Measurements from ENCODE around the gene AMOT. TPM values are rescaled to one million over a fixed set of nuclear protein-coding genes. Genes with fewer than 3 reads are reported as not detected.

The AMOT gene
- total RNA-seq, 4 donors from 2014 or later: 3.4 to 19.4 (median 7.4) TPM

DNA sequence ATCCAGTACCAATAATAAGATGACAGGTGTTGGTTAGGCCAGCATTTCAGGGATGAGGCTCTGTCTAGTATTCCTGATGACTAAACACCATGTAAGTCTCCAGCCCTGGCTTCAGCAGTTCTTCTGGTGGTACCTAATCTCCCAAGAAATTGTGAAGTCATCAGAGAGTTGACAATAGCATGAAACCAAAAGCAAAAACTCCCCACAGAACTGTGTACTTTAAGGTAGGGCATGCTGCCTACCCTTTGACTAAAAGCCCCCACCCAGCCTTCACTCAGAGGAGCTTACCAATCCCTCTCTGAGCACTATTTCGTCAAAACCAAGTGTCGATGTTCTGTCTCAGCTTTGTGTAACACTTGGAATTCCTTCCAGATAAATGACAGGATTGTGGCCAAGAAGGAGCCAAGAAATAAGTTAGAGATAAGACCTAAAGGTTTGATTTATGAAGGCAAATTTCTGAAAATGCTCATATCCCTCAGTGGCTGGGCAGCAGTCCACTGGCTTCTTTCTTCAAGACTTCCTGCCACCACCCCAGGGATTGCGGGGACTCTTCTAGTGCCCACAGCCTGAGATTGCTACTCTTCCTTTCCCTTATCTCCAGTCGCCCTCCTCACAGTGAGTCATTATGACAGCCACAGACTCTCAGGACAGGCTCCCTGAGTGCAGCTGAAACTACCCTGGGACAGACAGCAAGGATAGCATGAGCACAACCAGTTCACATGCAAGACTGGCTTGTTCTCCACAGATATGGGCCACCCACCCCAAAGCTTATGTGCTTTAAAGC lies 93.6 kb downstream of the AMOT start:
- Histone ChIP-seq H3K36me3 (no peaks in the 10 kb centered on the region), H3K9me3 (no peaks in the 10 kb centered on the region), H3K27ac (no peak overlapping the region), H3K4me1 (no peaks in the 10 kb centered on the region), H3K27me3 (no peaks in the 10 kb centered on the region), H3K4me3 (no peak overlapping the region)
- DNase-seq: no peak
- TF ChIP-seq EP300 (IDR thresholded peaks at IDR 0.05; ENCODE audit: low read depth) (no peak), POLR2A (IDR thresholded peaks at IDR 0.05) (no peak), CTCF (IDR thresholded peaks at IDR 0.05) (no peak), POLR2AphosphoS5 (IDR thresholded peaks at IDR 0.05) (no peak)
- 82% methylated on average over 4 of the region's 4 CpGs; no CpG with 5 or more reads in 1 of the 2 donors for WGBS, 2 donors (ENCODE audit: low coverage in 1 of 2)
- in situ Hi-C loops (cut with MboI; ENCODE audit: low pct_ligation_motif_present in 1 of 4, low pct_unique_long_range_greater_than_20kb in 1 of 4, low sequenced_read_pairs in 3 of 4) (no loop called here), intact Hi-C loops (cut with DNase I; ENCODE audit: low total_unique reads) (no loop called here)

DNA sequence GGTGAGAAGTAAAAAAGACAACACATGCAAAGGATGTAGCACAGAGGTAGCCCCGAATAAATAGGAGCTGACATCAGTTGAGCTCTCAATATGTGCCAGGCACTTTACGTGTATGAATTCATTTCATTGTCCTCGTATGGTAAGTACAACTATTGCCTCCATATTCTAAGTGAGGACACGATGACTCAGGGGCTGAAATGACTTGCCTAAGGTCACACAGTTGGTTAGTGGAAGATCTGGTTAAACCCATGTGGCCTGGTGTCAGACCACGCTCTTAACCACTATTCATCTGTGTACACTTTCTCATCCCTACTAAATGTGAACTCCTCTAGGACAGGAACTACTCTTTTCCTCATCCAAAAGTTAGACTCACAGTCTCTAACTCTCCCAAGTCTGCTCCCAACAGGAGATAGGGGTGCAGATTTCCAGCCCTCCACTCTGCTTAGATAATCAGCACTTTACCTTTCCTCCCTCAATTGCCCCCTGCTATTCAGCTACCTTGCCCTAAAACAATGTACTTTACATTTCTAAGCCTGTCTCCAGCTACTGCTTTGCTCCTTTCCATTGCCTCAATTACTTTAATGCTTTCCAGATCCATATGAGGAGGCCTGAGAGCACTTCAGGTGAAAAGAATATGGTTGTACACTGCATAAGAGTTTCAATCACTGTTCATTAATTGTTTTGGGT lies 102.1 kb downstream of the AMOT start:
- Histone ChIP-seq H3K27ac (no peak overlapping the region), H3K9me3 (no peaks in the 10 kb centered on the region), H3K4me3 (no peak overlapping the region), H3K36me3 (no peaks in the 10 kb centered on the region), H3K4me1 (no peaks in the 10 kb centered on the region), H3K27me3 (no peaks in the 10 kb centered on the region)
- no peak for TF ChIP-seq CTCF (IDR thresholded peaks at IDR 0.05)
- no peak for TF ChIP-seq EP300 (IDR thresholded peaks at IDR 0.05; ENCODE audit: low read depth)
- no peak for TF ChIP-seq POLR2AphosphoS5 (IDR thresholded peaks at IDR 0.05)
- no peak for TF ChIP-seq POLR2A (IDR thresholded peaks at IDR 0.05)
- 72% methylated on average over 5 of the region's 5 CpGs; no CpG with 5 or more reads in 1 of the 2 donors for WGBS, 2 donors (ENCODE audit: low coverage in 1 of 2)
- in situ Hi-C loops (cut with MboI; ENCODE audit: low pct_ligation_motif_present in 1 of 4, low pct_unique_long_range_greater_than_20kb in 1 of 4, low sequenced_read_pairs in 3 of 4) (no loop called here), intact Hi-C loops (cut with DNase I; ENCODE audit: low total_unique reads) (no loop called here)
- DNase-seq: no peak

DNA sequence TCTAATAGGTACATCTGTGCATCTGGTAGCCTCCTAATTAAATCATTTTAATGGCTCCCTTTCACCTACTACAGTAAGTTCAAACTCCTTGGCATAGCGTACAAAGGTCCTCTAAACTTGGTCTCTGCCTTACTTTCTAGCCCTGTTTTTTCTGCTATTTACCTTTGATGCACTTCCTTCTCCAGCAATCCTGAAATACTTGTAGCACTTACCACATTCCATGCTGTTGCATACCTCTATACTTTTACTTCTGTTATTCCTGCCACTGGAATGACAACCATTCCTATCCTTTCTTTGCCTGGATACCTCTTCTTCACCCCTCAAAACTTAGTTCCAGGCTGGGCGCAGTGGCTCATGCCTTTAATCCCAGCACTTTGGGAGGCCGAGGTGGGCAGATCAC lies 104.3 kb downstream of the AMOT start:
- Histone ChIP-seq H3K27ac (no peak overlapping the region), H3K4me1 (no peaks in the 10 kb centered on the region), H3K36me3 (no peaks in the 10 kb centered on the region), H3K9me3 (no peaks in the 10 kb centered on the region), H3K27me3 (no peaks in the 10 kb centered on the region), H3K4me3 (no peak overlapping the region)
- intact Hi-C loops (cut with DNase I; ENCODE audit: low total_unique reads): no loop called here
- TF ChIP-seq POLR2A (IDR thresholded peaks at IDR 0.05) (no peak), CTCF (IDR thresholded peaks at IDR 0.05) (no peak), POLR2AphosphoS5 (IDR thresholded peaks at IDR 0.05) (no peak), EP300 (IDR thresholded peaks at IDR 0.05; ENCODE audit: low read depth) (no peak)
- DNase-seq: no peak
- 70 to 79% methylated on average over 1 to 3 of the region's 3 CpGs for WGBS, 2 donors (ENCODE audit: low coverage in 1 of 2)
- in situ Hi-C loops (cut with MboI; ENCODE audit: low pct_ligation_motif_present in 1 of 4, low pct_unique_long_range_greater_than_20kb in 1 of 4, low sequenced_read_pairs in 3 of 4): no loop called here

GRCh38 chrX:112735147-112735546 lies 105.5 kb downstream of the AMOT start:
- Histone ChIP-seq H3K27ac (no peak overlapping the region), H3K9me3 (no peaks in the 10 kb centered on the region), H3K4me1 (no peaks in the 10 kb centered on the region), H3K36me3 (no peaks in the 10 kb centered on the region), H3K27me3 (no peaks in the 10 kb centered on the region), H3K4me3 (no peak overlapping the region)
- DNase-seq: no peak
- intact Hi-C loops (cut with DNase I; ENCODE audit: low total_unique reads) (no loop called here), in situ Hi-C loops (cut with MboI; ENCODE audit: low pct_ligation_motif_present in 1 of 4, low pct_unique_long_range_greater_than_20kb in 1 of 4, low sequenced_read_pairs in 3 of 4) (no loop called here)
- 72 to 75% methylated on average over 2 of the region's 2 CpGs for WGBS, 2 donors (ENCODE audit: low coverage in 1 of 2)
- TF ChIP-seq EP300 (IDR thresholded peaks at IDR 0.05; ENCODE audit: low read depth): no peak
- TF ChIP-seq CTCF (IDR thresholded peaks at IDR 0.05): no peak
- no peak for TF ChIP-seq POLR2AphosphoS5 (IDR thresholded peaks at IDR 0.05)
- TF ChIP-seq POLR2A (IDR thresholded peaks at IDR 0.05): no peak
